H1 (cell line): ENCODE results near the gene LRBA. TPM values are rescaled to one million over a fixed set of nuclear protein-coding genes. Genes with fewer than 3 reads are reported as not detected.

Experiments used
- CTCF ChIA-PET: fragments of 300-600 bp; sonication (Branson Sonifier 250); formaldehyde crosslinking; loops from one replicate; lab custom pipeline; 2021; ENCODE audit not compliant: partially characterized antibody; lab: Charles Lee
- POLR2A ChIA-PET: fragments of 300-600 bp; sonication (Branson Sonifier 250); formaldehyde crosslinking; loops from one replicate; lab custom pipeline; 2021; ENCODE audit warnings: inconsistent platforms; ENCODE audit not compliant: partially characterized antibody; lab: Charles Lee
- DNase-seq, 2 experiments: peaks; one replicate each; pipeline versions ENCODE4 v3.0.0 to v3.0.0-alpha.2; 2010 to 2022; ENCODE audit warnings: low spot score in 2 of 2, low read depth in 1 of 2, mixed read lengths in 1 of 2
- FAIRE-seq: peaks from 2 replicates; lab custom pipeline; 2011; peaks lifted over from hg19 to GRCh38; lab: Jason Lieb, UNC
- H2AFZ ChIP-seq: 2 replicates; pipeline ENCODE4 v1.8.1; 2012; ENCODE audit warnings: low read length, inconsistent platforms
- H2AK5ac ChIP-seq: 2 replicates; pipeline ENCODE4 v1.6.1; 2013; ENCODE audit warnings: low read depth, low read length
- H2BK120ac ChIP-seq: replicated peaks from 2 replicates; pipeline ENCODE3; 2013; ENCODE audit warnings: low read depth, low read length, inconsistent platforms
- H2BK12ac ChIP-seq: 2 replicates; pipeline ENCODE4 v1.6.1; 2013; ENCODE audit warnings: low read depth, low read length
- H2BK15ac ChIP-seq: 2 replicates; pipeline ENCODE4 v1.6.1; 2013; ENCODE audit warnings: low read length
- H2BK20ac ChIP-seq: 2 replicates; pipeline ENCODE4 v1.6.1; 2013; ENCODE audit warnings: low read length
- H2BK5ac ChIP-seq: 2 replicates; pipeline ENCODE4 v1.6.1; 2013; ENCODE audit warnings: low read depth, low read length
- H3K14ac ChIP-seq: 2 replicates; pipeline ENCODE4 v1.6.1; 2013; ENCODE audit warnings: inconsistent platforms; ENCODE audit not compliant: insufficient read length
- H3K18ac ChIP-seq: 2 replicates; pipeline ENCODE4 v1.6.1; 2013; ENCODE audit warnings: low read length; ENCODE audit errors: extremely low read depth
- H3K23ac ChIP-seq: 2 replicates; pipeline ENCODE4 v1.6.1; 2013; ENCODE audit warnings: inconsistent platforms; ENCODE audit not compliant: insufficient read length
- H3K23me2 ChIP-seq: 2 replicates; pipeline ENCODE4 v1.6.1; 2013; ENCODE audit warnings: low read depth, low read length
- H3K27ac ChIP-seq: 2 replicates; pipeline ENCODE4 v1.6.1; 2011; ENCODE audit warnings: low read depth, low read length, inconsistent platforms
- H3K27me3 ChIP-seq, 4 experiments: replicated peaks in 1 of 4; 1 replicate in 1 of 4; 2 replicates in 3 of 4; pipeline versions ENCODE4 v1.6.1 to v1.8.1; 2011 to 2013; ENCODE audit warnings: low read length in 3 of 4, mild to moderate bottlenecking in 3 of 4, inconsistent platforms in 2 of 4, mixed read lengths in 2 of 4, moderate library complexity in 1 of 4; ENCODE audit not compliant: control insufficient read depth in 3 of 4, insufficient read depth in 3 of 4; ENCODE audit errors: extremely low read depth in 1 of 4
- H3K36me3 ChIP-seq, 4 experiments: 2 replicates each; pipeline versions ENCODE4 v1.6.1 to v1.8.1; 2011 to 2013; ENCODE audit warnings: mild to moderate bottlenecking in 4 of 4, low read length in 3 of 4, moderate library complexity in 2 of 4, control low read depth in 1 of 4, inconsistent platforms in 1 of 4; ENCODE audit not compliant: insufficient read depth in 4 of 4, control insufficient read depth in 2 of 4
- H3K4ac ChIP-seq: replicated peaks from 2 replicates; pipeline ENCODE3; 2013; ENCODE audit warnings: low read length, low read depth, mixed read lengths, inconsistent platforms; ENCODE audit not compliant: insufficient read length
- H3K4me1 ChIP-seq, 4 experiments: replicated peaks in 1 of 4; 1 replicate in 1 of 4; 2 replicates in 3 of 4; pipeline versions ENCODE4 v1.6.1 to v1.8.1; 2011 to 2013; ENCODE audit warnings: low read length in 3 of 4, inconsistent platforms in 2 of 4, mixed read lengths in 1 of 4; ENCODE audit not compliant: insufficient read depth in 4 of 4, control insufficient read depth in 3 of 4
- H3K4me2 ChIP-seq, 2 experiments: 2 replicates each; pipeline versions ENCODE4 v1.6.1 to v1.8.1; 2011 to 2013; ENCODE audit warnings: low read depth in 2 of 2, low read length in 2 of 2, control low read depth in 1 of 2, inconsistent platforms in 1 of 2, mild to moderate bottlenecking in 1 of 2; ENCODE audit not compliant: insufficient read depth in 1 of 2
- H3K4me3 ChIP-seq, 4 experiments: fragments of 200-600, 300-600 bp in 1 of 4; sonication (generic), shearing (Covaris generic), sonication (Bioruptor Twin) in 1 of 4; 2 replicates each; pipeline versions ENCODE4 v1.5.1 to v1.8.1; 2011 to 2016; ENCODE audit warnings: low read length in 4 of 4, low read depth in 3 of 4, control low read depth in 2 of 4, inconsistent platforms in 2 of 4, mild to moderate bottlenecking in 2 of 4, mixed read lengths in 1 of 4, moderate library complexity in 1 of 4; ENCODE audit not compliant: insufficient read depth in 2 of 4; ENCODE audit errors: extremely low read depth in 1 of 4
- H3K56ac ChIP-seq: replicated peaks from 2 replicates; pipeline ENCODE3; 2013; ENCODE audit warnings: low read depth, mild to moderate bottlenecking, mixed read lengths, low read length, inconsistent platforms; ENCODE audit not compliant: insufficient read length
- H3K79me1 ChIP-seq: 2 replicates; pipeline ENCODE4 v1.6.1; 2013; ENCODE audit warnings: low read depth, low read length, control low read depth
- H3K79me2 ChIP-seq, 2 experiments: 2 replicates each; pipeline versions ENCODE4 v1.6.1 to v1.8.1; 2012 to 2013; ENCODE audit warnings: low read length in 2 of 2, mild to moderate bottlenecking in 2 of 2, inconsistent platforms in 1 of 2; ENCODE audit not compliant: insufficient read depth in 2 of 2, control insufficient read depth in 1 of 2
- H3K9ac ChIP-seq, 4 experiments: replicated peaks in 1 of 4; 1 replicate in 1 of 4; 2 replicates in 3 of 4; pipeline versions ENCODE4 v1.6.1 to v1.8.1; 2011 to 2013; ENCODE audit warnings: low read depth in 3 of 4, low read length in 3 of 4, control low read depth in 2 of 4, mild to moderate bottlenecking in 2 of 4, moderate library complexity in 2 of 4, inconsistent platforms in 1 of 4; ENCODE audit errors: extremely low read depth in 1 of 4
- H3K9me3 ChIP-seq, 2 experiments: 2 replicates each; pipeline versions ENCODE4 v1.6.1 to v1.8.1; 2012 to 2013; ENCODE audit warnings: mild to moderate bottlenecking in 2 of 2, moderate library complexity in 2 of 2, control low read depth in 1 of 2, inconsistent platforms in 1 of 2, low read depth in 1 of 2, low read length in 1 of 2, mixed read lengths in 1 of 2; ENCODE audit not compliant: insufficient read depth in 2 of 2
- H4K20me1 ChIP-seq, 2 experiments: replicated peaks in 1 of 2; 2 replicates each; pipeline versions ENCODE3 to v1.8.1; 2011 to 2013; ENCODE audit warnings: inconsistent platforms in 2 of 2, low read length in 2 of 2, mild to moderate bottlenecking in 1 of 2; ENCODE audit not compliant: insufficient read depth in 2 of 2, control insufficient read depth in 1 of 2
- H4K5ac ChIP-seq: 2 replicates; pipeline ENCODE4 v1.6.1; 2013; ENCODE audit warnings: low read length, low read depth, mixed read lengths, inconsistent platforms; ENCODE audit not compliant: insufficient read length
- H4K8ac ChIP-seq: 2 replicates; pipeline ENCODE4 v1.8.0; 2013; ENCODE audit warnings: mild to moderate bottlenecking, moderate library complexity, low read length, inconsistent platforms; ENCODE audit not compliant: insufficient read depth; ENCODE audit errors: extremely low read depth
- H4K91ac ChIP-seq: replicated peaks from 2 replicates; pipeline ENCODE3; 2013; ENCODE audit warnings: low read length, mixed read lengths, inconsistent platforms; ENCODE audit not compliant: insufficient read length
- ATF3 ChIP-seq: IDR thresholded peaks from 2 replicates; pipeline ENCODE4 v1.6.1; 2011; ENCODE audit warnings: low read depth, mild to moderate bottlenecking, low read length; ENCODE audit not compliant: insufficient read depth
- EZH2 ChIP-seq: fragments of 200-600 bp; sonication (generic); IDR thresholded peaks from 2 replicates; pipeline ENCODE4 v1.7.1; 2012; ENCODE audit warnings: low read depth, mild to moderate bottlenecking, moderate library complexity, low read length, inconsistent platforms; ENCODE audit not compliant: severe bottlenecking
- JUN ChIP-seq: IDR thresholded peaks from 2 replicates; pipeline ENCODE4 v1.6.1; 2011; ENCODE audit warnings: low read depth, mild to moderate bottlenecking, improper control_type of control experiment, low read length
- MAX ChIP-seq: IDR thresholded peaks from 2 replicates; pipeline ENCODE4 v1.6.1; 2012; ENCODE audit warnings: inconsistent platforms
- WGBS, 2 experiments: shearing (Covaris generic) in 1 of 2; methylation state at CpG; one replicate each; pipeline versions ENCODE4 v1.1.6 to v1.1.7; 2013 to 2015; ENCODE audit warnings: low lambda C conversion rate in 2 of 2, mixed read lengths in 2 of 2, inconsistent platforms in 1 of 2, low coverage in 1 of 2, missing lambda C conversion rate in 1 of 2; ENCODE audit not compliant: insufficient replicate concordance in 2 of 2, insufficient coverage in 1 of 2, insufficient read length in 1 of 2; ENCODE audit errors: extremely low coverage in 1 of 2, missing lambda C conversion rate in 1 of 2; 5-methylcytosine and 5-hydroxymethylcytosine counted together
- polyA plus RNA-seq, 7 experiments: library from polyadenylated mRNA; depleted of rRNA in 3 of 7; stranded (reverse) in 5 of 7; unstranded in 2 of 7; fragments of >200 nt in 5 of 7; fragments of 200-250 nt in 2 of 7; gene quantifications; 1 replicate in 5 of 7; 2 replicates in 1 of 7; 4 replicates in 1 of 7; pipeline versions ENCODE4 v1.2.1 to v1.2.3, GENCODE V29; 2011 to 2013; ENCODE audit warnings: missing spikeins in 2 of 7, mixed read lengths in 2 of 7
- total RNA-seq: library from RNA; stranded (reverse); fragmentation: NEBNext Ultra II Directional; extraction: Animal tissue kit (Norgen Biotek cat#: 25700); gene quantifications from 2 replicates; pipeline ENCODE4 v1.2.1, GENCODE V29; 2021

Gene LRBA
- total and polyA plus RNA-seq, 2 of the 8 experiments (the other 6 are each of a cell fraction or from before 2014, with no cell fraction given): 54.6 to 83.2 TPM

- Histone ChIP-seq H3K56ac (no peak overlapping the region), H3K9me3 (no peaks in the 10 kb centered on the region), H3K4ac (no peak overlapping the region), H3K23me2 (no peaks in the 10 kb centered on the region), H3K79me2 (no peaks in the 10 kb centered on the region), H3K36me3 (no peaks in the 10 kb centered on the region), H3K27ac (no peak overlapping the region), H2AFZ (no peak overlapping the region), H3K4me2 (no peak overlapping the region), H3K4me1 (peaks cover 0 to 5% (median 0%) of the 10 kb centered on the region in 4 experiments; a peak in 2 of 7 replicates), H3K14ac (no peak overlapping the region), H3K79me1 (no peaks in the 10 kb centered on the region), H3K27me3 (no peaks in the 10 kb centered on the region), H2BK20ac (no peak overlapping the region), H3K23ac (no peak overlapping the region), H4K91ac (no peak overlapping the region), H4K8ac (no peak overlapping the region), H2BK12ac (no peak overlapping the region), H3K18ac (no peak overlapping the region), H2BK15ac (no peak overlapping the region), H3K4me3 (no peak overlapping the region), H2AK5ac (no peak overlapping the region), H2BK120ac (no peak overlapping the region), H4K20me1 (peaks cover 0 to 1% of the 10 kb centered on the region in 2 experiments), H2BK5ac (no peak overlapping the region), H4K5ac (no peak overlapping the region), H3K9ac (no peak overlapping the region)
- ChIA-PET CTCF (interaction anchor here (1.4 kb wide), 1 partner anchor 47 kb away, joined by 5 read pairs; no protein-coding TSS in a partner anchor), POLR2A (no interaction called here)
- 91% methylated on average over 2 of the region's 2 CpGs; no CpG with 5 or more reads in 1 of the 2 experiments for WGBS, 2 experiments
- FAIRE-seq (no peak), DNase-seq (no peak)
- TF ChIP-seq EZH2 (no peak), JUN (no peak), ATF3 (no peak), MAX (no peak)
These were observed 220.4 kb downstream of the LRBA start for GRCh38 chr4:150794706-150795105.
